ENCODE results near the gene MAD1L1.
"Not testable (repeated sequence)": the region's sequence is repeated elsewhere in the genome, so short reads cannot be mapped to it uniquely, and the experiment has no call there.

The MAD1L1 gene

GRCh38 chr7:1931256-1931950, 301.3 kb downstream of the MAD1L1 start:
- DNase-seq = no peak

- no peak for DNase-seq
Measured at GRCh38 chr7:1930381-1931065, 302.2 kb downstream of the MAD1L1 start.

GRCh38 chr7:1929349-1929925, 303.3 kb downstream of the MAD1L1 start:
- DNase-seq = not testable (repeated sequence)

- DNase-seq = no peak
Measured at GRCh38 chr7:1928645-1929348, 303.9 kb downstream of the MAD1L1 start.

- no peak for DNase-seq
Measured at GRCh38 chr7:1927937-1928644, 304.7 kb downstream of the MAD1L1 start.

- DNase-seq = no peak
Measured at GRCh38 chr7:1926908-1927306, 305.8 kb downstream of the MAD1L1 start.

- DNase-seq = no peak
Measured at GRCh38 chr7:1925973-1926907, 306.5 kb downstream of the MAD1L1 start.

GRCh38 chr7:1925349-1925748, 307.4 kb downstream of the MAD1L1 start:
- no peak for DNase-seq

- DNase-seq = no peak
Measured at GRCh38 chr7:1924258-1924817, 308.4 kb downstream of the MAD1L1 start.

- no peak for DNase-seq
Measured at GRCh38 chr7:1923409-1924257, 309.1 kb downstream of the MAD1L1 start.

- DNase-seq = no peak
Measured at GRCh38 chr7:1922870-1923236, 309.9 kb downstream of the MAD1L1 start.

- no peak for DNase-seq
Measured at GRCh38 chr7:1922071-1922869, 310.5 kb downstream of the MAD1L1 start.

GRCh38 chr7:1920881-1921280, 311.9 kb downstream of the MAD1L1 start:
- no peak for DNase-seq

- no peak for DNase-seq
Measured at GRCh38 chr7:1920266-1920681, 312.5 kb downstream of the MAD1L1 start.

GRCh38 chr7:1919539-1920265, 313.0 kb downstream of the MAD1L1 start:
- no peak for DNase-seq

- no peak for DNase-seq
Measured at GRCh38 chr7:1918881-1919525, 313.7 kb downstream of the MAD1L1 start.

- no peak for DNase-seq
Measured at GRCh38 chr7:1918063-1918645, 314.6 kb downstream of the MAD1L1 start.
